ENCODE results near the gene BCL2L12.
A peak's percentile ranks its signal among the peaks of the same experiment; 100 is the strongest.

BCL2L12 gene

DNA sequence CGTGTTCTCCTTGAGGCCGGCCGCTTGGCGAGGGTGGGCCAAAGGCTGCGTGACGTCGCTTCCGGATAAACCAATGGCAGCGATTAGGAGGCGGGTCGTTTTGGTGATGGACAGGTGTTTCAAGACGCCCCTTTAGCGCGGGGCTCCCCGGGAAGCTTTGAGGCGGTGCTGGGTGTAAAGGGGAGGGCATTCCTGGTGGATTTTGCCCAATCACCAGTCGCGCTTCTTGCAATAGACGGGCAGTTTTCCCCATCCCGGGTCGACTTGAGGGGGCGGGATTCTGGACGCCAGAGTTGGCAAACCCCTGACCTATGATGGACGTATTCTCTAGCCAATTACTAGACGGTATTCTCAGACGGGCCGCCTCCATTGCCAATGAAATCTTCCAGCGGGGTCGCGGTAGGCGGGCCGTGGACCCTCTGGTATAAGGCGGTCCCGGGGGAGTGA lies 11.1 kb downstream of the BCL2L12 start:
- Mint-ChIP-seq H3K4me1 (peaks cover 48% of the 10 kb centered on the region), H3K36me3 (ENCODE audit: insufficient read depth) (peaks cover 23% of the 10 kb centered on the region), H3K27ac (ENCODE audit: low read depth) (peak overlapping the region; percentile 99), H3K27me3 (no peaks in the 10 kb centered on the region), H3K4me3 (peak overlapping the region; percentile 97), H3K9me3 (no peaks in the 10 kb centered on the region)
- ATAC-seq (replicated peaks; ENCODE audit: extremely low read depth, poor library complexity, severe bottlenecking) (peak; percentile 75), DNase-seq (ENCODE audit: low spot score in 2 of 2) (peak; percentile 92 to 98)

DNA sequence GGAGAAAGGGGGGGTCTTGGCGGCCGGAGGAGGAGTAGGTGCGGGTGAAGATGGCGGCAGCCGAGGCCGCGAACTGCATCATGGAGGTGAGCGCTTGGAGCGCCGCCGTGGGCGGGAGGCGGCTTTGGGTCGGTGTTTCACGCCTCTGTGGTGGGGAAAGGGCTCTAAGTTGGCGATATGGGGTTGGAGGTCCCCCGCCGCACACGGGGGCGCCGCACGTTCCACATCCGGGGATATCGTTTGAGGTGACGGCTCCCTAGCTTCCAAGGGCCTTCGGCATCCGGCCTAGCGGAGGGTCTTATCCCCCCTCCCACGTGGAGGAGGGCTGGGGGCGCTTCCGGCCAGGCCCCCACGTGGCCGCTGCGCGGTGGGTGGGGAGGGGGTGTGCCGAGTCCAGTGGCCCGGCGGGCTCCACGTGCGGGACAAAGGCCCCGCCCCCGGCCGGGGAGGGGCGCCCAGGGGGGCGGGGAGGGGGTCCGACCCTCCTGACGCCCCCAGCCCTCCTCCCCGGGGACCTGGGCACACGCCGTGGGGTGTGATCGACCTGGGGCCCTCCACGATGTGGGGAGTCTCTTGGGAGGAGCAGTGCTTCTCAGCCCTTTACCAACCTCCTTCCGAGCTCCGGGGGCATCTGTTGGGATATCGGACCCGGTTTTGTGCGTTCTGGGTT lies 11.6 kb downstream of the BCL2L12 start, which contains the start of gene PRMT1:
PRMT1 (plus strand) TSS at position 41 of the 670 bp plus-strand sequence; CDS start at position 51, 10 bp downstream.
- Mint-ChIP-seq H3K27me3 (no peaks in the 10 kb centered on the region), H3K9me3 (no peaks in the 10 kb centered on the region)
- peak; percentile 47 for ATAC-seq (replicated peaks; ENCODE audit: extremely low read depth, poor library complexity, severe bottlenecking)

DNA sequence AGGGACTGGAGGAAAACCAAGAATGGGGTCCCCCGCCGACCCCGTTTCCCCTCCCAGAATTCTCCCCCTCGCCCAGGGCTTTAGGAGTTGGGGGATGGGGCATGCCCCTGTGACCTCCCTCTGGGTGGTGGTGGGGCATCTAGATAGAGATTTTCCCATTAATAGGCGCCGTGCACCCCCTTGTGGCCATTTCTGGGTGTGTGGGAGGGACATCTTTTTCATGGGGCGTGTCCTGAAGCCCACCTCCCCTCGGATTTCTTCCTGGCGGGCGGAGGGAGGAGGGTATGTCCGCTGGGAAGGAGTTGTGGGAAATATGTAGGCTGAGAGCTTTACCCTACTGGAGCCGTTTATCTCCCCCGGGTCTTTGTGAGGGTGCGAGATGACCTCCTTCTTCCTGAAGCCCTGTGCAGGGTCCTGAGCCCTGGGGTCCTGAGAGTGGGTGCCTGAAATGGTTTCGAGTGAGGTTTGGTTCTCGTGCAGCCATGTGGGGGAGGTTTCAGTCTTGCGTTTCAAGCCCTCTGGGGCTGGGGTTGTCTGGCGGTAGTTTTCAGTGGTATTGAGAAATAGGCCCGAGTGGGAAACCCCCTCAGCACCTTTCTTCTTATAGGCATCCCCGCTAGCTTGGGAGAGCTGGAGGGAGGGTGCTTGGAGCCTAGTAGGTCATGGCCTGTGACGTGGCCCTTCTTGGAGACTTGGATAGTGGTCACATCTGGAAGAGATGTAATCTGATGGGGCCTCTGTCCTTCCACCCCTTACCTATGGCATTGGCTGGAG lies 12.4 kb downstream of the BCL2L12 start:
- H3K4me1 Mint-ChIP-seq, result peaks cover 39% of the 10 kb centered on the region

More for the DNA sequence above, 11.6 kb downstream of the BCL2L12 start, which contains the start of gene PRMT1:
- Mint-ChIP-seq H3K4me1 (peaks cover 42% of the 10 kb centered on the region), H3K27ac (ENCODE audit: low read depth) (peak within 1 kb of the TSS; percentile 99), H3K36me3 (ENCODE audit: insufficient read depth) (peaks cover 26% of the 10 kb centered on the region), H3K4me3 (peak within 1 kb of the TSS; percentile 97)
- no peak for DNase-seq (ENCODE audit: low spot score in 2 of 2)

DNA sequence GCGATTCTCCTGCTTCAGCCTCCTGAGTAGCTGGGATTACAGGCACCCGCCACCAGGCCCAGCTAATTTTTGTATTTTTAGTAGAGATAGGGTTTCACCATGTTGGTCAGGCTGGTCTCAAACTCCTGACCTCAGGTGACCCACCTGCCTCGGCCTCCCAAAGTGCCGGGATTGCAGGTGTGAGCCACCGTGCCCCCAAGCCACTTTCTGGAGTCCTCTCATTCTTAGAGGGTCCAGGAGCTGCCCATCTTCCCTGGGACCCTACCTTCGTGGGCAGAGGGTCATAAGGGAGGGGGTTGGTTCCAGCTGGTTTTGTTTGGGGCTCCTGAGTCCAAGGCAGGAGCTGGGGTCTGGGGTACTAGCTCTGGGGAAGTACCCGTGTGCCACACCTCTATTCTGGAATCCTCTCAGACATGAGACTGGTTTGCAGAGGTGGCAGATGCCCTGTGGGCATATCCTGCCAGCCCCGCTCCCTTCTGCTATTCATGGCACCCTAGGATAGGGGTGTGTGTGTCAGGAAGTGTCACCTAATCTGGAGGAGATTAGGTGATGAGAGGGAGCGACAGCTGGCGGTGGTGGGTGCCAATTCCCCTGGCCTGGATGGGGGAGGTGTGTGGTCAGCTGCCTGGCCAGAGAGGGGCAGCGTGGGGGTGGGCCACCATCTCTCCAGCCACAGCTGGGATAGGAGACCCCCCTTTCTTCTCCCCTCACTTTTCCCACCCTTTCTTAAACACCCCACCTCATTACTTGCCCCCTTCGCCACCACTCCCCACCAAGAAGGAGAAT lies 13.4 kb downstream of the BCL2L12 start:
- peaks cover 38% of the 10 kb centered on the region for H3K36me3 Mint-ChIP-seq (ENCODE audit: insufficient read depth)
- DNase-seq (ENCODE audit: low spot score in 2 of 2), result no peak
- peak overlapping the region; percentile 99 for H3K27ac Mint-ChIP-seq (ENCODE audit: low read depth)
- H3K4me1 Mint-ChIP-seq, result peaks cover 43% of the 10 kb centered on the region
- H3K9me3 Mint-ChIP-seq, result no peaks in the 10 kb centered on the region
- no peaks in the 10 kb centered on the region for H3K27me3 Mint-ChIP-seq
- peak overlapping the region; percentile 97 for H3K4me3 Mint-ChIP-seq
- no peak for ATAC-seq (replicated peaks; ENCODE audit: extremely low read depth, poor library complexity, severe bottlenecking)

More for the DNA sequence above, 12.4 kb downstream of the BCL2L12 start:
- peak overlapping the region; percentile 97 for H3K4me3 Mint-ChIP-seq
- no peaks in the 10 kb centered on the region for H3K9me3 Mint-ChIP-seq
- DNase-seq (ENCODE audit: low spot score in 2 of 2) (peak; percentile 73 to 75), ATAC-seq (replicated peaks; ENCODE audit: extremely low read depth, poor library complexity, severe bottlenecking) (peak; percentile 38)
- no peaks in the 10 kb centered on the region for H3K27me3 Mint-ChIP-seq
- H3K27ac Mint-ChIP-seq (ENCODE audit: low read depth), result peak overlapping the region; percentile 99
- peaks cover 31% of the 10 kb centered on the region for H3K36me3 Mint-ChIP-seq (ENCODE audit: insufficient read depth)

DNA sequence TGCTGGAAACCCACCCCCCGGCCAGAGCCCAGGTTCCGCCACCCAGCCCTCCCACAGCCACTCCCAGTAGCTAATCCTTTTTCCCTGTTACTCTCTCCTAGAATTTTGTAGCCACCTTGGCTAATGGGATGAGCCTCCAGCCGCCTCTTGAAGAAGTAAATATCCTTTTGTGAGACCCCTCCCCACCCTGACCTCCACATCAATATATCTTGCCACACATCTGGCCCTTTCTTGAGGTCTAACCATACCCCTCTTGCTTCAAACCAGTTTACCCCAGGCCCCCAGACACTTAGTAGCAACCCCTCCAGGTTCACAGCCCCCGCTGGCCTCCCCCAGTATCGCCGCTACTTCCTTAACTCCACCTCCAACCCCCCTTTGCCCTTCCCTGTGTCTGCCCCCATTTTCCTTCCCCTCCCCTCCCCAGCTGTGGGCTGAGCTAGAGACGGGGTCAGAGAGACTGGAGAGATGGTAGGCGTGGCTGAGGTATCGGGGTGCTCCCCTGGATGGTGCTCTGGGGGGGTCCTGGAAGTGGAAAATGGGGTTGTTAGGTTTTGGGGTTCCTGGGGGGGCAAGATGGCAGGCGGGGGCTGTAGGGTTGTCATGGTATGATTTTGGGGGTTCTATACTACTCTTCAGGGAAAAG lies 14.2 kb downstream of the BCL2L12 start:
- Mint-ChIP-seq H3K27ac (ENCODE audit: low read depth) (peak overlapping the region; percentile 99), H3K36me3 (ENCODE audit: insufficient read depth) (peaks cover 41% of the 10 kb centered on the region), H3K9me3 (no peaks in the 10 kb centered on the region), H3K4me1 (peaks cover 45% of the 10 kb centered on the region), H3K27me3 (no peaks in the 10 kb centered on the region), H3K4me3 (peak overlapping the region; percentile 28)
- DNase-seq (ENCODE audit: low spot score in 2 of 2), result no peak
- no peak for ATAC-seq (replicated peaks; ENCODE audit: extremely low read depth, poor library complexity, severe bottlenecking)

DNA sequence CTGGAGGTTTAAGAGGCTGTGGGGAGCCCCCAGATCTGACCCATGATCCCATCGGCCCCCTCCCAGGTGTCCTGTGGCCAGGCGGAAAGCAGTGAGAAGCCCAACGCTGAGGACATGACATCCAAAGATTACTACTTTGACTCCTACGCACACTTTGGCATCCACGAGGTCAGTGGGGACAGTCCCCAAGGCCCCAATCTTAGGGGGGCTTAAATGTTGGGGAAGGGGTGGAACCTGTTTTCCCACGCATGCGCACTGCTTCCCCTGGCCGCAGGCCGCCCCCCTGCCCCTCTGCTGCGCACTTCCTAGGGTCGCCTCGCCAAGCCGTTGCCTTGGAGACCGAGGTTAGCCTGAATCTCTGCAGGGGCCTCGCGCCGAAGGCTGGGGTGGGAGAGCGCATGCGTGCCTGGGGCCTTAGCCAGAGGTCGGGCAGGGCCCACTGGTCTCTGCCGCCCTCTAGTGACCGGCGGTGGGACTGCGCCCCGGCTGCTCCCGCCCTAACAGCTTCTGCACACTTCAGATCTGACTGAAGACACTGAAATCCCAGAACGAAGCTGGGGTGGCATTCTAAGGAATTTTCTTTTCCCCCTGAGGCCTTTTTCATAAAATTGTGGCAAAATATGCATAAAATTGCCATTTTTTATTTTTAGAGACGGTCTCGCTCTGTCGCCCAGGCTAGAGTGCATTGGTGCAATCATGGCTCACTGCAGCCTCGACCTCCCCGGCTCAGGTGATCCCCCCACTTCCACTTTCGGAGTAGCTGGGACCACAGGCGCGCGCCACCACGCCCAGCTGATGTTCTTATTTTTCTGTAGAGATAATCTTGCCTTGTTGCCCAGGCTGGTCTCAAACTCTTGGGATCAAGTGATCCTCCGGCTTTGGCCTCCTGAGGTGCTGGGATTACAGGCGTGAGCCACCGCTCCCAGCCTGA lies 15.0 kb downstream of the BCL2L12 start:
- H3K4me3 Mint-ChIP-seq, result peak overlapping the region; percentile 31
- ATAC-seq (replicated peaks; ENCODE audit: extremely low read depth, poor library complexity, severe bottlenecking) (no peak), DNase-seq (ENCODE audit: low spot score in 2 of 2) (peak; percentile 87 to 98)
- H3K4me1 Mint-ChIP-seq, result peaks cover 45% of the 10 kb centered on the region
- H3K36me3 Mint-ChIP-seq (ENCODE audit: insufficient read depth), result peaks cover 41% of the 10 kb centered on the region
- H3K27me3 Mint-ChIP-seq, result no peaks in the 10 kb centered on the region
- H3K27ac Mint-ChIP-seq (ENCODE audit: low read depth), result peak overlapping the region; percentile 99
- no peaks in the 10 kb centered on the region for H3K9me3 Mint-ChIP-seq

DNA sequence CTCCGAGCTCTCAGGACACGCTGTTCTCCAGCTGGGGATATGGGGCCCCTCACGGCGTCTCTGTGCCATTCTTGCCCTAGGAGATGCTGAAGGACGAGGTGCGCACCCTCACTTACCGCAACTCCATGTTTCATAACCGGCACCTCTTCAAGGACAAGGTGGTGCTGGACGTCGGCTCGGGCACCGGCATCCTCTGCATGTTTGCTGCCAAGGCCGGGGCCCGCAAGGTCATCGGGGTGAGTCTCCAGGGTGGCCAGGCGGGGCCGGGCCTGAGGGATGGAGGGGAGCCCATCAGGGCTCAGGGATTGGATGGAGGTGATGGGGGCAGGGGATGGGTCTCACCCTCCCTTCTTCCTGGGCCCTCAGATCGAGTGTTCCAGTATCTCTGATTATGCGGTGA lies 16.1 kb downstream of the BCL2L12 start:
- no peak overlapping the region for H3K27ac Mint-ChIP-seq (ENCODE audit: low read depth)
- ATAC-seq (replicated peaks; ENCODE audit: extremely low read depth, poor library complexity, severe bottlenecking) (no peak), DNase-seq (ENCODE audit: low spot score in 2 of 2) (no peak)
- no peak overlapping the region for H3K4me3 Mint-ChIP-seq
- peaks cover 37% of the 10 kb centered on the region for H3K36me3 Mint-ChIP-seq (ENCODE audit: insufficient read depth)
- no peaks in the 10 kb centered on the region for H3K9me3 Mint-ChIP-seq
- peaks cover 34% of the 10 kb centered on the region for H3K4me1 Mint-ChIP-seq
- no peaks in the 10 kb centered on the region for H3K27me3 Mint-ChIP-seq

DNA sequence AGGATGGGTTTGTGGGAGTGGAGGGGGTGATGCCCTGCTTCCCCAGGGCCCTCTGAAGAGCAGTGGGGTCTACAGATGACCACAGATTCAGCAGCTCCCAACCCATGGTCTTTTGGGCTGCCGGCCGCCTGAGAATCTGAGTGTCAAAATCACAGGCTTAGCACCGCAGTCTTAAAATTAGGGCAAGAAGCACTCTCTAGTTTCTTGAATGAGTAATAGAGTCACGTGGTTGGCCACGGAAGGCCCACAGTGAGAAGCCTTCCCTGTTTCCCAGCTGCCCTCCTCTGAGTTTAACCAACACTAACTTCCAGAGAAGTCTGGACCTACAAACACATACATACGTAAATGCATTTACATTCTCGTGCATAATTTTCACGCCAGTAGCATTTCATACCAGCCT lies 16.5 kb downstream of the BCL2L12 start:
- H3K36me3 Mint-ChIP-seq (ENCODE audit: insufficient read depth), result peaks cover 33% of the 10 kb centered on the region
- H3K27me3 Mint-ChIP-seq, result no peaks in the 10 kb centered on the region
- peaks cover 29% of the 10 kb centered on the region for H3K4me1 Mint-ChIP-seq
- H3K9me3 Mint-ChIP-seq, result no peaks in the 10 kb centered on the region
- no peak overlapping the region for H3K4me3 Mint-ChIP-seq
- no peak overlapping the region for H3K27ac Mint-ChIP-seq (ENCODE audit: low read depth)
- DNase-seq (ENCODE audit: low spot score in 2 of 2) (no peak), ATAC-seq (replicated peaks; ENCODE audit: extremely low read depth, poor library complexity, severe bottlenecking) (no peak)

DNA sequence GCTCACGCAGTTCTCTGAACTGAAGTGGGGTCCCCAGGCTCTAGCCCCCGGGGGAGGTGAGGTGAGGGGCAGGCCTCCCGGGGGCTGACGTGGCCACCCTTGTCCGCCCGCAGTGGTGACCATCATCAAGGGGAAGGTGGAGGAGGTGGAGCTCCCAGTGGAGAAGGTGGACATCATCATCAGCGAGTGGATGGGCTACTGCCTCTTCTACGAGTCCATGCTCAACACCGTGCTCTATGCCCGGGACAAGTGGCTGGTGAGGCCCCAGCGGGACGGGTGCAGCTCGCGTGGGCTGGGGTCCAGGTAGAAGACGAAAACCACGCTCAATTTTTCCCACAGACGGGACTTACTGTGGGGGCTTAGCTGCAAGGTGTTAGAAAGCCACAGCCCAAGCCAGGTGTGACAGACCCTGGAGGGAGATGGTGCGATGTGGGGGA lies 18.1 kb downstream of the BCL2L12 start:
- Mint-ChIP-seq H3K4me3 (no peak overlapping the region), H3K27me3 (no peaks in the 10 kb centered on the region), H3K4me1 (peaks cover 28% of the 10 kb centered on the region), H3K27ac (ENCODE audit: low read depth) (no peak overlapping the region), H3K9me3 (no peaks in the 10 kb centered on the region), H3K36me3 (ENCODE audit: insufficient read depth) (peaks cover 35% of the 10 kb centered on the region)
- ATAC-seq (replicated peaks; ENCODE audit: extremely low read depth, poor library complexity, severe bottlenecking) (no peak), DNase-seq (ENCODE audit: low spot score in 2 of 2) (no peak)

DNA sequence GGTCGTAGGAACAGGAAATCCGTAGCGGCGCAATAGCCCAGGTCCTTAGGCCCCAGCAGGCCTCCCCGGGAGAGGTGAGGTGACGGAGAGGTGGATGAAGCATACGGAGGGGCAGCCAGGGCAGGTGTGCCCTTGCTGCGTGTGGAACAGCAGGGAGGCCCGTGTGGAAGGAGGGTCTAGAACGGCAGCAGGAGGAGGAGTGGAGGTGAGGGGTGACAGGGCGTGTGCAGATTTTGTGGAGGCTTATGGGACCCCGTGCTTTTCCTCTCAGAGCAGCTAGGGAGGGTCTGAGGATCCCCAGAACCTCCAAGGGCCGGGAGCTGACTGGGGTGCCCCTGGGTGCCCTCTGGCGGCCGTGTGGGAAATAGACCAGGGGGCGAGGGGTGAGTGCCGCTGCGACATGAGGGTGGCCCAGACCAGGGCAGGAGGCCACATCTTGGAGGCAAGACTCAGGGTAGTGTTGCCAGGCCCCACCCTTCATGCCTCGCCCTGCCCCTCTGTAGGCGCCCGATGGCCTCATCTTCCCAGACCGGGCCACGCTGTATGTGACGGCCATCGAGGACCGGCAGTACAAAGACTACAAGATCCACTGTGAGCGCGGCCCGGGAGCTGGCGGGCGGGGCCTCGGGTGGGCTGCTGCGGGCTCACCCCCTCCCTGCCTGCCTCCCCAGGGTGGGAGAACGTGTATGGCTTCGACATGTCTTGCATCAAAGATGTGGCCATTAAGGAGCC lies 18.7 kb downstream of the BCL2L12 start:
- Mint-ChIP-seq H3K4me1 (peaks cover 28% of the 10 kb centered on the region), H3K27ac (ENCODE audit: low read depth) (no peak overlapping the region), H3K27me3 (no peaks in the 10 kb centered on the region), H3K9me3 (no peaks in the 10 kb centered on the region), H3K4me3 (no peak overlapping the region), H3K36me3 (ENCODE audit: insufficient read depth) (peaks cover 33% of the 10 kb centered on the region)
- DNase-seq (ENCODE audit: low spot score in 2 of 2), result no peak
- no peak for ATAC-seq (replicated peaks; ENCODE audit: extremely low read depth, poor library complexity, severe bottlenecking)

Measured in central memory CD8-positive, alpha-beta T cell (primary cell).